ENCODE measurements around the gene SPATS2L. TPM values are rescaled to one million over a fixed set of nuclear protein-coding genes. Genes with fewer than 3 reads are reported as not detected.

The SPATS2L gene
- total and polyA plus RNA-seq, 2 of the 13 experiments (the other 11 are each of a cell fraction or from before 2014, with no cell fraction given) = 154 to 212 TPM

- no TSS peak for BruUV-seq (replicated peaks)
- Histone ChIP-seq H3K9me3 (ENCODE audit: low read length) (no peaks in the 10 kb centered on the region), H2AFZ (ENCODE audit: low read length) (no peak overlapping the region), H4K20me1 (ENCODE audit: insufficient read depth, low read length) (peaks cover 27% of the 10 kb centered on the region), H3K4me1 (ENCODE audit: insufficient read depth, low read length) (peaks cover 85% of the 10 kb centered on the region), H3K4me3 (replicated peaks in 1 of 3; ENCODE audit: insufficient read depth in 1 of 3, low read depth in 2 of 3, low read length in 3 of 3) (no peak overlapping the region), H3K27me3 (ENCODE audit: control insufficient read depth in 1 of 2, insufficient read depth in 2 of 2, low read length in 2 of 2) (no peaks in the 10 kb centered on the region), H3K4me2 (ENCODE audit: low read depth, low read length) (no peak overlapping the region), H3K79me2 (ENCODE audit: insufficient read depth, low read length) (peaks cover 97% of the 10 kb centered on the region), H3K27ac (ENCODE audit: extremely low read length, insufficient read depth, low read length) (peak overlapping the region; percentile 4), H3K36me3 (replicated peaks in 1 of 2; ENCODE audit: control insufficient read depth in 1 of 2, insufficient read depth in 2 of 2, low read length in 2 of 2) (peaks cover 8 to 15% of the 10 kb centered on the region in 2 experiments), H3K9ac (ENCODE audit: insufficient read depth, low read depth, low read length) (no peak overlapping the region)
- ATAC-seq = no peak
- no peak for FAIRE-seq
- intact Hi-C loops (cut with micrococcal nuclease; ENCODE audit: unreplicated experiment) = no loop called here
- in situ Hi-C loops (cut with HindIII; ENCODE audit: extremely low pct_ligation_motif_present, low pct_unique_long_range_greater_than_20kb) = no loop called here
- ChIA-PET POLR2A (interaction anchor here (0.8 to 2.0 kb wide), 2 partner anchors 18 kb away, joined by 3 to 8 read pairs; partner anchors contain the start of gene SPATS2L), CTCF (ENCODE audit: low intra/inter-chr PET ratio, low total read pairs) (no interaction called here)
- no peak for TF ChIP-seq JUNB (CRISPR knock-in tag; IDR thresholded peaks at IDR 0.05; ENCODE audit: borderline replicate concordance)
- TF ChIP-seq RBM22 (optimal IDR thresholded peaks at IDR 0.05; ENCODE audit: low read length) = peak; percentile 55
- TF ChIP-seq ZBTB21 (CRISPR knock-in tag; IDR thresholded peaks at IDR 0.05) = no peak
- 98% methylated on average over 1 of the region's 1 CpG for WGBS (ENCODE audit: low lambda C conversion rate)
- DNase-seq (ENCODE audit: low spot score) = no peak
Observed at GRCh38 chr2:200324362-200324761, 17.9 kb downstream of the SPATS2L start.

- in situ Hi-C loops (cut with HindIII; ENCODE audit: extremely low pct_ligation_motif_present, low pct_unique_long_range_greater_than_20kb) (no loop called here), intact Hi-C loops (cut with micrococcal nuclease; ENCODE audit: unreplicated experiment) (no loop called here)
- ChIA-PET POLR2A (interaction anchor here (1.1 to 1.3 kb wide), 3 partner anchors 9 to 90 kb away, joined by 3 to 4 read pairs (median 4); partner anchors contain the start of gene SPATS2L), CTCF (ENCODE audit: low intra/inter-chr PET ratio, low total read pairs) (no interaction called here)
- no peak overlapping the region for H3K27ac ChIP-seq (ENCODE audit: extremely low read length, insufficient read depth, low read length)
- no peak overlapping the region for H3K4me2 ChIP-seq (ENCODE audit: low read depth, low read length)
- H3K9me3 ChIP-seq (ENCODE audit: low read length) = no peaks in the 10 kb centered on the region
- peaks cover 35% of the 10 kb centered on the region for H3K4me1 ChIP-seq (ENCODE audit: insufficient read depth, low read length)
- H3K36me3 ChIP-seq (replicated peaks in 1 of 2; ENCODE audit: control insufficient read depth in 1 of 2, insufficient read depth in 2 of 2, low read length in 2 of 2) = peaks cover 30 to 46% of the 10 kb centered on the region in 2 experiments
- FAIRE-seq (no peak), DNase-seq (ENCODE audit: low spot score) (no peak), ATAC-seq (peak; percentile 58)
- H3K27me3 ChIP-seq (ENCODE audit: control insufficient read depth in 1 of 2, insufficient read depth in 2 of 2, low read length in 2 of 2) = no peaks in the 10 kb centered on the region
- H3K4me3 ChIP-seq (replicated peaks in 1 of 3; ENCODE audit: insufficient read depth in 1 of 3, low read depth in 2 of 3, low read length in 3 of 3) = no peak overlapping the region
- no peak overlapping the region for H3K9ac ChIP-seq (ENCODE audit: insufficient read depth, low read depth, low read length)
- H2AFZ ChIP-seq (ENCODE audit: low read length) = no peak overlapping the region
- H4K20me1 ChIP-seq (ENCODE audit: insufficient read depth, low read length) = peaks cover 18% of the 10 kb centered on the region
- 95% methylated on average over 2 of the region's 2 CpGs for WGBS (ENCODE audit: low lambda C conversion rate)
- no TSS peak for BruUV-seq (replicated peaks)
- peaks cover 92% of the 10 kb centered on the region for H3K79me2 ChIP-seq (ENCODE audit: insufficient read depth, low read length)
- peak; percentile 19 for TF ChIP-seq RBM22 (optimal IDR thresholded peaks at IDR 0.05; ENCODE audit: low read length)
- no peak for TF ChIP-seq SRSF9 (IDR thresholded peaks at IDR 0.05; ENCODE audit: borderline replicate concordance, insufficient read depth, low read depth, low read length, poor library complexity, severe bottlenecking)
- TF ChIP-seq HINFP (CRISPR knock-in tag; IDR thresholded peaks at IDR 0.05; ENCODE audit: low read depth) = no peak
Observed at GRCh38 chr2:200329384-200329783, 22.9 kb downstream of the SPATS2L start.
